Colonic mucosa (tissue), 4 donors: ENCODE measurements around the gene TM4SF5. TPM values are rescaled to one million over a fixed set of nuclear protein-coding genes. Genes with fewer than 3 reads are reported as not detected.
A peak's percentile ranks its signal among the peaks of the same experiment; 100 is the strongest.

Source experiments
- DNase-seq: peaks from one replicate; pipeline ENCODE4 v3.0.0-alpha.2; 2020
- H3K27ac ChIP-seq: fragments of 200-600 bp; one replicate; pipeline ENCODE4 v1.8.0; 2021
- H3K27me3 ChIP-seq: fragments of 200-600 bp; one replicate; pipeline ENCODE4 v1.8.0; 2021
- H3K36me3 ChIP-seq: fragments of 200-600 bp; one replicate; pipeline ENCODE4 v1.8.0; 2021
- H3K4me1 ChIP-seq: fragments of 200-600 bp; one replicate; pipeline ENCODE4 v1.8.0; 2021; ENCODE audit warnings: mild to moderate bottlenecking
- H3K4me3 ChIP-seq: fragments of 200-600 bp; one replicate; pipeline ENCODE4 v1.8.0; 2021
- H3K9ac ChIP-seq, 2 donors: one replicate each; pipeline ENCODE4 v1.7.0; 2013; ENCODE audit warnings: control low read depth in 2 of 2, low read depth in 2 of 2, low read length in 2 of 2
- H3K9me3 ChIP-seq: fragments of 200-600 bp; one replicate; pipeline ENCODE4 v1.8.0; 2021
- intact Hi-C: fragments of 100-400 bp; cut with DNase I; formaldehyde crosslinking; loops from one replicate; pipeline ENCODE4 v1.14.1; 2022
- total RNA-seq, 2 donors: library from RNA; stranded (reverse); fragmentation: NEBNext Ultra II Directional in 1 of 2; extraction: Animal tissue kit (Norgen Biotek cat#: 25700) in 1 of 2; gene quantifications; one replicate each; pipeline ENCODE4 v1.2.1, GENCODE V29; 2021
- TF ChIP-seq, protein P1 (sequence below): fragments of 200-600 bp; IDR thresholded peaks from one replicate; pipeline ENCODE4 v1.8.0; 2022; ENCODE audit warnings: antibody characterized with exemption, mild to moderate bottlenecking
- donor health status: healthy.
- donor health status: DM: no; HTN: no; CAD: no.
- donor health status: DM: no; HTN: no; CAD: no.

Gene TM4SF5
- total RNA-seq, 2 donors from 2014 or later: 15.1 to 37.7 TPM

DNA sequence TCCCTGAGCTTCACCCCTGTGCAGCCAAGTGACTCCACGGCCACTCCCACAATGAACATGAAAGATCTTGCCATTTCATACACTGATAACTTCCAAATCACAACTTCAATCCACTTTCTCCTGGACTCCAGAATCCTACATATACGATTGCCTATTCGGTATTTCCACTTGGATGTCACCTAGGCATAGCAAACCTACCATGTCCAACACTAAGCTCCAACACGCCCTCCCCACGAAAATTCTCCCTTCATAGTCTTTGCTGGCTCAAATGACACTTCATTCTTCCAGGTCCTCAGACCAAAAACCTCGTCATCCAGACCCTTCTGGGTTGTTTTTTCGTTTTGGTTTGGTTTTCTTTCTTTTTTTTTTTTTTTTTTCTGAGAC is 19.0 kb downstream of the TM4SF5 start:
- no peak for DNase-seq
- intact Hi-C loops: no loop called here
- TF ChIP-seq, protein P1, sequence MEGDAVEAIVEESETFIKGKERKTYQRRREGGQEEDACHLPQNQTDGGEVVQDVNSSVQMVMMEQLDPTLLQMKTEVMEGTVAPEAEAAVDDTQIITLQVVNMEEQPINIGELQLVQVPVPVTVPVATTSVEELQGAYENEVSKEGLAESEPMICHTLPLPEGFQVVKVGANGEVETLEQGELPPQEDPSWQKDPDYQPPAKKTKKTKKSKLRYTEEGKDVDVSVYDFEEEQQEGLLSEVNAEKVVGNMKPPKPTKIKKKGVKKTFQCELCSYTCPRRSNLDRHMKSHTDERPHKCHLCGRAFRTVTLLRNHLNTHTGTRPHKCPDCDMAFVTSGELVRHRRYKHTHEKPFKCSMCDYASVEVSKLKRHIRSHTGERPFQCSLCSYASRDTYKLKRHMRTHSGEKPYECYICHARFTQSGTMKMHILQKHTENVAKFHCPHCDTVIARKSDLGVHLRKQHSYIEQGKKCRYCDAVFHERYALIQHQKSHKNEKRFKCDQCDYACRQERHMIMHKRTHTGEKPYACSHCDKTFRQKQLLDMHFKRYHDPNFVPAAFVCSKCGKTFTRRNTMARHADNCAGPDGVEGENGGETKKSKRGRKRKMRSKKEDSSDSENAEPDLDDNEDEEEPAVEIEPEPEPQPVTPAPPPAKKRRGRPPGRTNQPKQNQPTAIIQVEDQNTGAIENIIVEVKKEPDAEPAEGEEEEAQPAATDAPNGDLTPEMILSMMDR: no peak
- Histone ChIP-seq H3K27me3 (peaks cover 2% of the 10 kb centered on the region), H3K4me3 (peak overlapping the region; percentile 58), H3K27ac (peak overlapping the region; percentile 94), H3K4me1 (no peaks in the 10 kb centered on the region), H3K9me3 (no peaks in the 10 kb centered on the region), H3K9ac (peak overlapping the region; percentile 77 to 82), H3K36me3 (no peaks in the 10 kb centered on the region)

GRCh38 chr17:4795168-4795567 is 23.5 kb downstream of the TM4SF5 start:
- H3K27ac ChIP-seq: peak overlapping the region; percentile 49
- intact Hi-C loops: no loop called here
- H3K4me3 ChIP-seq: peak overlapping the region; percentile 95

GRCh38 chr17:4796552-4796920 is 24.9 kb downstream of the TM4SF5 start:
- Histone ChIP-seq H3K4me1 (peaks cover 4% of the 10 kb centered on the region), H3K4me3 (peak overlapping the region; percentile 95), H3K9ac (peak overlapping the region; percentile 76 to 85), H3K9me3 (no peaks in the 10 kb centered on the region), H3K36me3 (no peaks in the 10 kb centered on the region), H3K27me3 (no peaks in the 10 kb centered on the region), H3K27ac (no peak overlapping the region)
- TF ChIP-seq, protein P1: no peak
- DNase-seq: no peak
- intact Hi-C loops: no loop called here

More at GRCh38 chr17:4795168-4795567, 23.5 kb downstream of the TM4SF5 start:
- TF ChIP-seq, protein P1: no peak
- DNase-seq: no peak
- H3K9me3 ChIP-seq: no peaks in the 10 kb centered on the region
- H3K36me3 ChIP-seq: no peaks in the 10 kb centered on the region
- H3K9ac ChIP-seq: no peak overlapping the region
- H3K4me1 ChIP-seq: peaks cover 4% of the 10 kb centered on the region
- no peaks in the 10 kb centered on the region for H3K27me3 ChIP-seq

- intact Hi-C loops: no loop called here
- H3K4me3 ChIP-seq: no peak overlapping the region
- H3K4me1 ChIP-seq: peaks cover 4% of the 10 kb centered on the region
- H3K36me3 ChIP-seq: no peaks in the 10 kb centered on the region
- H3K9ac ChIP-seq: no peak overlapping the region
- no peaks in the 10 kb centered on the region for H3K27me3 ChIP-seq
- no peak overlapping the region for H3K27ac ChIP-seq
- no peaks in the 10 kb centered on the region for H3K9me3 ChIP-seq
- no peak for DNase-seq
- TF ChIP-seq, protein P1: no peak
Measured at GRCh38 chr17:4800462-4801196, 28.9 kb downstream of the TM4SF5 start.

GRCh38 chr17:4802228-4802627 is 30.5 kb downstream of the TM4SF5 start, which contains the start of gene C17orf114:
Gene C17orf114 (minus strand): TSS chr17:4802328.
- TF ChIP-seq, protein P1: no peak
- H3K27me3 ChIP-seq: no peaks in the 10 kb centered on the region
- no peak within 1 kb of the TSS for H3K4me3 ChIP-seq
- no peak for DNase-seq
- H3K36me3 ChIP-seq: no peaks in the 10 kb centered on the region
- H3K4me1 ChIP-seq: peaks cover 5% of the 10 kb centered on the region
- H3K9ac ChIP-seq: no peak within 1 kb of the TSS
- intact Hi-C loops: no loop called here
- no peak within 1 kb of the TSS for H3K27ac ChIP-seq
- no peaks in the 10 kb centered on the region for H3K9me3 ChIP-seq
